ENCODE results near the gene IFITM10.

- TF ChIP-seq EZH2 (IDR thresholded peaks at IDR 0.05; ENCODE audit: borderline replicate concordance, insufficient read depth, low read depth, low read length, poor library complexity, severe bottlenecking) (no peak), CTCF (IDR thresholded peaks at IDR 0.05) (no peak)
Observed at GRCh38 chr11:1759151-1759850, 8.9 kb upstream of the IFITM10 start.

All from B cell (primary cell).